ENCODE data around the gene CLCN6.
"Not testable (repeated sequence)": the region's sequence is repeated elsewhere in the genome, so short reads cannot be mapped to it uniquely, and the experiment has no call there.

CLCN6 gene

DNA sequence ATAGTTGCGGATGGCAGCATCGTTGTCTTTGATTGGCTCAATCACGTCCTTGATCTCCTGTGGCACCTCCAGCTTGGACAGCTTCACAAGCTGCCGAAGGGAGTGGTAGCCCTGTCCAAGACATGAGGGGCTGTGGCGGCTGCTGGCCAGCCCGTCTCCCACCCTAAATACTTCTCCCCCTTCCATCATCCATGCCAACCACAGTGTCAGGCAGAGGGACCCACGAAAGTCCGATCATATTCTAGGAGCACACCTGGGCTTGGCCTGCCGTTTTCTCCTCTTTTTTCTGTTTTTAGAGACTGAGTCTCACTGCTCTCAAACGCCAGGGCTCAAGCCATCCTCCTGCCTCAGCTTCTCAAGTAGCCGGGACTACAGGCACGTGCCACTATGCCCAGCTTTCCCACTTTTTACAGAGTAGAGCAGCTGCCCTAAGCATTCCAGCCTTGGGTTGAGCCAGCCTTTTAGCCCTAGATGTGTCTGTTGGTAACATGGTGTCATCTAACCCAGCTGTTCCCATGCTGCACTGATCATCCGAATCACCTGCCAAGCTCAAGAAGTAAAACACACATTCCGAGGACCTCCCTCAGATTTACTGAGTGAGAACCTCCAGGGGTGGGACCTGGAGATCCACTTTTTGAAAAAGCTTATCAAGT, 10.6 kb upstream of the CLCN6 start:
- DNase-seq (ENCODE audit: low spot score), result no peak

DNA sequence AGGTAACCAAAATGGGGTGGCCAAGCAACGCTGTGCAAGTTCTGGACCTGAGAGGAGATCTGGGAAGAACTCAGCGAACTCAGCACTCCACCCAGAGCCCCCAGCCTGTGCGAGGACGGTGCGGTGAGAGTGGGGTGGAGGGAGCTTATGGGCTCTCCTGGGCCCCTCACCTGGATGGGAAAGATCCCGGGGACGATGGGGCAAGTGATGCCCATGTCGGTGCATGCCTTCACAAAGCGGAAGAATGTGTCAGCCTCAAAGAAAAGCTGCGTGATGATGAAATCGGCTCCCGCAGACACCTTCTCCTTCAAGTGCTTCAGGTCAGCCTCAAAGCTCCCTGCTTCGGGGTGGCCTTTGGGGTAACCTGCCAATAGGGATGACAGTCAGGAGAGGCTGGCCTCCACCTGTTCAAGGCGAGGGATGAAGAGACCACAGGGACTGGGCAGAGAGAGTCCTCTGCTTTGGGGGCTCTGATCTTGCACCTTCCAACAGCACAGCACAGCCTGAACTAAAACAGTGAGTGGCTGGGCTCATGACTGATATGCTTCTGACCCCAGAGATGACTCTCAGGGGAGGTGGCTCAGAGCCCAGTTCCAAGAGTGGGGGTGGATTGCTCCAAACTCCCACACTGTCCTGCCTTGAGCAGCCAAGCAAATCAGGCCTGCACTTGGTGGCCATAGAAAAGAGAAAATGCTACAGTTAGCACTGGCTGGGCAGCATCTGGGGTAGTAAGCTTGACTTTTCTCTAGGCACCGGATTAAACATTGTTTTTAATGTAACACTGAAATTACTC, 9.8 kb upstream of the CLCN6 start:
- no peak for DNase-seq (ENCODE audit: low spot score)

DNA sequence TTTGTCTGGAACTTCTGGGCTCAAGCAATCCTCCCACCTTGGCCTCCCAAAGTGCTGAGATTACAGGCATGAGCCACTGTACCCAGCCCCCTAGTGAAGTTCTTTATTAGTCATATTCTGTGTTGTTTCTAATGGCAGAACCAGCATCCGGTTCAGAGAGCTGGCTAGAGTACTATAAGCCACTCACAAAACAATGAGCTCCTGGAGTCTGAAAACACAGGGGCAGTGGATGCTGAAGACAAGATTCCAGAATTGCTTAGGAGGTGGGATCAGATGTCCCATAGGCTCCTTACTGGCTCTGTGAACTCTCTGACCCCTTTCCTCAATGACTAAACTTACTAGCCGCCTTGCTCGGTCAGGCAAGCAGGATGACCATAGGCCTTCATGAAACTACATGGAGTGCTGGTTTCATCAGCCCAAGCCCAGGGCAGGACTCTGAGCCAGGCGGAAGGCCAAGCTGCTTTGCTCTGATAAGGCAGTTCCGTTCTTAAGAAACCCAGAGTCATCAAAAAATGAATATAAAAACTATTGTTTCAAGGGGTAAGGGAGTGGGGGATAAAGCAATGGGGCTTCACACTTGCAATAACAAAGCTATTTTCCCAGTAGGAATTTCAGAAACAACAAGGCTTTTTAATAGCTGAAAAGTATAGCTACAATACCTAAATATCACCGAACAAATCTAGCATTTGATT, 8.3 kb upstream of the CLCN6 start:
- no peak for DNase-seq (ENCODE audit: low spot score)

DNA sequence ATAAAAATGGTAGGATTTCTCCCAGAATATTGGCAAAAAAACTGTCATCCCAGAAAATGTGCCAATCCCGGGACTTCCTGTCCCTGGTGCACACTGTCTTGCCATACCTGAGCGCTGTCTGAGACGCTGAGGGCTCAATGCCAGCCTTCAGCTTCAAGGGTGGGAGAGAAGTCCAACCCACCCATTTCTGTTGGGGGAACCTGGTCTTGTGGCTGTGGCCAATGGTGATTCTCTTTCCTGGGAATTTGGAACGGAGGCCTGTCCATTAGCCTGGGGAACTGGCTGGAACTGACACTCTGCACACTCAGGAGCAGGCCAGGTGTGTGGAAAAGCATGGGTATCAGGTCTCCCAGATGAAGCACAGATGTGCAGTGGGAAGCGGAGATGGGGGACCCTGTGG, 6.9 kb upstream of the CLCN6 start:
- DNase-seq (ENCODE audit: low spot score), result no peak

DNA sequence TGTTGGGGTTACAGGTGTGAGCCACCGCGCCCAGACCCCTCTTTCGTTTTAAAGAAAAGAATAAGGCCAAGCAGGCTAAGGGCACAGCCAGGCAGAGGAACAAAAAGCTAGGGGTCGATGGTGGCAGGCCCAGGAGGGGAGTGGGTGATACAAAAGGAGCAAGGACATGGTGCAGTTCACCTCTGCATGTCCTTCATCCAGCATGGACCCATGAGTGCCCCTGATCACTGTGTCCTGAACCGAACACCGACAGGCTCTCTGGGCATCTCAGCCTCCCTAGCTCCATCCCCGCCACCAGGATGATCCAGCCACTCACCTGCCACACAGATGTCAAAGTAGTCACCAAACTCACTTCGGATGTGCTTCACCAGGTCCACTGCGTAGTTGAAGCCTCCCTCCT, 6.1 kb upstream of the CLCN6 start:
- DNase-seq (ENCODE audit: low spot score), result no peak

DNA sequence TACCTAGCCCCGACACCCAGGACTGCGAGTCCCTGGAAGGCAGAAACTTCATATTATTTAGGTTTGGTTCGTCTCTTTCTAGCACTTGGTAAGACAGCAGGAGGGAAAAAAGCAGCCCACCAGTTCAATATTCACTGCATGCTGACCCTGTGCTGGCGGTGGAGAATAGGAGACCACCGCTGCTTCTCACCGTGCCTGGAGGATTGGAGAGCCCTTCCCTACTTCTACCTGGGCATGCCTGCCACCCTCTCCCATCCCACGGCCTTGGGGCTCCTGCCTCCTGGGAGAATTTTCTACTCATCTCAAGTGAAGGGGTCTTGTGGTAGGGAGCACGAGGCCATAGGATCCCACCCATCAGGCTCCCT, 5.6 kb upstream of the CLCN6 start:
- no peak for DNase-seq (ENCODE audit: low spot score)

DNA sequence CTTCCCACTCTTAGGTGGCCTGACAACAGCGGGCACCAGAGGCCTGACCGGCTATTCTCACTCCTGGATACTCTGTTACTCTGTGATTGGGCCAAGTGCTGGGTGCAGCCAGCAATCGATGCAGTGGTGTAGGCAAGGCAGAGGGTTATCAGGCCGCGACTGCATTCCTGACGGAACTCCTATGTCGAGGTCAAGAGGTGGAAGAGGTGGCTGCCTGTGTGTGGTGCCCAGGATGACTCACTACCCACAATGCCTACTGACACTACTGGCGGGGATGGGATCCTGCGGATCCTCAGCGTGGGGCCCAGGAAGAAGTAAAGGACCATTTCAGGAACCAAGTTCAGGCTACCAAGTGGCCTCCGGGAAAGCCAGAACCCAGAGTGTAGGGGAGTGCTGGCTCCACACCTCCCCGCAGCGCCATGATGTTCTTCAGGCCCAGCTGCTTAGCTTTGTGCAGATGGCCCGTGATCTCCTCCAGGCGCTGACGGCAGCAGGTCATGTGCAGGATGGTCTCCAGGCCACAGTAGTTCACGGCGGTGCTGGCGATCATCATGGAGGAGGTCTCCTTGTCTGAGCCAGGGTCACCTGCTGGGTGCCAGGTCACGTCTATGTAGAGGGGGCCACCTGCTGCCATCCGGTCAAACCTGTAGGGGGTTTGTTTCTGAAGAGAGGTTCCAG, 5.1 kb upstream of the CLCN6 start:
- DNase-seq (ENCODE audit: low spot score), result no peak

DNA sequence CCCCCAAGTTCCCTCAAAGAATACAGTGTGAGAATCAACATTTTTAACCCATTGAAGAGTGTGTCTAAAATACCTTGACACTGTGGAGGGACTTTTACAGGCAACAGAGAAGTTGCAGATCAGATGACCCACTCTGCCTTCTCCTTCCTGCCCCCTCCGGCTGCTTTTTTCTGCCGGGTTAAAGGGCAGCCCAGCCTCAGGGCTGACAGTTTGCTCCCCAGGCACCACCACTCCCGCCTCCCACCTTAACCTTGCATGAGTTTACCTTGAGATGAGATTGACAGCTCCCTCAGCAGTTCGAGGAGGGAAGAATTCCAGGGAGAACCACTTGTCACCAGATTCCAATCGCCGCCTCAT, 3.4 kb upstream of the CLCN6 start:
- DNase-seq (ENCODE audit: low spot score), result no peak

DNA sequence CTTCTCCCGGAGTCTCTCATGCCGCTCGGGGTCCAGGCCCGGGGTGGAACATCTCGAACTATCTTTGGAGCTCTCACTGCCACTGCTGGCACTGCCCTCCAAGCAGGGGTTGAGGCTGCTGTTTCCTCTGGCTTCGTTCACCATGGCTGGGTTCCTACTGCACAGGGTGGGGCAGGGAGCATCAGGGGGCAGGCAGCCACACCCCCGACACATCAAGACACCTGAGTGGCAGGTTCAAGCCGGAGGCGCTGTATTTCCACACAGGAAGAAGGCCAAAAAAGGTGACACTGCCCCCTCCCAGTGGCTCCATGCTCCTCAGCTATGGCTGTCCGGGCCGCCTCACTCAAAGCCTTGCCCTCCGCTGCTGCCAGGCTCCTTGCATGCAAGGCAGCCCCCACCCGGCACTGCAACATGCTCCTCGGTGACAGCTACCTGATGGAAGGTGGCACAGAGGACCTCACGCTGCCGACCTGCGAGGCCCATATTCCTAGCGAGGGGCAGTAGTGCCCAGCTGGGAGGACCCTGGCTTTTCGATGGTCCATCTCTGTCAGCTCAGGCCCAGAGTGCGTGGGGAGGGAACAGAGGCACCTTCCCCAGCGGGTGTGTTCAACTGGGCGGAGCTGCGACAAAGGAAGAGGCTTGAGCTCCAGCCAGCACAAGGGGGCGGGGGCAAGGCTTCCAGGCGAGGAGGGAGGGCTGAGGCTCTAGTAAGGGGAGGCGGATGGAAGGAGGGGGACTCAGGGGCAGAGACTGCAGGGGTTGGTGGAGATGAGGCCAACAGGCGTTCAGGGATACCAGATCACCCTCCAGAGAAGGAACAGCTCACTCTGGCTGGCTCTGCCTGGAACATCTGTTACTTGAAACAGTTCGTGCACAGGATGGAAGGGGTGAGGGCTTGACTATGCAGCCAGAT, 2.8 kb upstream of the CLCN6 start:
- peak; percentile 82 for DNase-seq (ENCODE audit: low spot score)

DNA sequence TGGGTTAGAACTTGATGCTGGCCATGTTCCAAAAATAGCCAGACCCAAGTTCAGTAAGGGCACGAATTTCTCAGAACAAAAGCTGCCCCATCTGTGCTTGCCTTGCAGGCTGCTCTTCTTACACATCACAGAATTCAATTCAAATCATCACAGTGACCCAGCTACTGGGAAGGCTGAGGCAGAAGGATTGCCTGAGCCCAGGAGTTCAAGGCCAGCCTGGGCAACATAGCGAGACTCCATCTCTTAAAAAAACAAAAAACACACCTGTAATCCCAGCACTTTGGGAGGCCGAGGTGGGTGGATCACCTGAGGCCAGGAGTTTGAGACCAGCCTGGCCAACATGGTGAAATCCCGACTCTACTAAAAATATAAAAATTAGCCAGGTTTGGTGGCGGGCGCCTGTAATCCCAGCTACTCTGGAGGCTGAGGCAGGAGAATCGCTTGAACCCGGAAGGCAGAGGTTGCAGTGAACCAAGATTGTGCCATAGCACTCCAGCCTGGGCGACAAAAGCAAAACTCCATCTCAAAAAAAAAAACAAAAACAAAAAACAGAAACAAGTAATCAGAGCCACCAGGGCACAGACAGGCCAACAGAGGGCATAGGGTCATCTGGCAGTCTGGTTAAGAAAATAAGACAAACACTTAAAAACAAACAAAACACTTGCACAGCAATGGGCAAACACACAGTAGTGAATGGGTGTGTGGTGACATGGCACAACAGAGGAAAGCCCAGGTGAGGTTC, 1.9 kb upstream of the CLCN6 start:
- DNase-seq (ENCODE audit: low spot score), result not testable (repeated sequence)

DNA sequence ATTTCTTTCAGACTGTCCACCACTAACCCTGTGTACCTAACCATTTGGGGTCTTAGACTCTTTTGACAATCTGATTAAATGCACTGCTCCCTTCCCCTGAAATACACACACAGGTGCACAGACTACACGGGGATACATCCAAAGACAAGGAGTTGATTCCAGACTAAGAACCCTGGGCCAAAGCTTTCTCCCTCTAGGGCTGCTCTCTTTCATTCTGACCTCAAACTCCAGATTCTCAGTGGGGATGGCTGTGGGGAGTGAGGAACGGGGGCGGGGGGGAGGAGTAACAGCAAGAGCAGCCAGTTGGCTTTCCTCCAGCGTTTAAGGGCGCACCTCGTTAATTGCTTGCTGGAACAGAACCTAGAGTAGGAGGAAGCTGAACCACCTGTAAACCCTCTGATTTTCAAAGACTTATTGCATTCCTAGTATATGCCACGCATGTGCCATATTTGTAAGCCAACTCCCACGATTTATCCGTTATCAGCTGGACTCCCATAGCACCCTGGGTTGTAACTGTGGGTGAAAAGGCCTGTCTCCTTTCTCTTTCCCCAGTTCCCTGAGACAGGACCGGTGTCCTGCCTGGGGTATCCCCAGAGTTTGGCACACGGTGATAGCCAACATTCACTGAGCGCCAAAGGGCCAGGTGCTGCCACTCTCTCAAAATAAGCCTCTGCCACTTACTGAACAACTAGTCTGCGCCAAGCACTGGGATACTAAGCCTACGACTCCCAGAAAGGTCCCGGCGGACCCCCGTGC, 1.1 kb upstream of the CLCN6 start:
- DNase-seq (ENCODE audit: low spot score), result peak; percentile 21

DNA sequence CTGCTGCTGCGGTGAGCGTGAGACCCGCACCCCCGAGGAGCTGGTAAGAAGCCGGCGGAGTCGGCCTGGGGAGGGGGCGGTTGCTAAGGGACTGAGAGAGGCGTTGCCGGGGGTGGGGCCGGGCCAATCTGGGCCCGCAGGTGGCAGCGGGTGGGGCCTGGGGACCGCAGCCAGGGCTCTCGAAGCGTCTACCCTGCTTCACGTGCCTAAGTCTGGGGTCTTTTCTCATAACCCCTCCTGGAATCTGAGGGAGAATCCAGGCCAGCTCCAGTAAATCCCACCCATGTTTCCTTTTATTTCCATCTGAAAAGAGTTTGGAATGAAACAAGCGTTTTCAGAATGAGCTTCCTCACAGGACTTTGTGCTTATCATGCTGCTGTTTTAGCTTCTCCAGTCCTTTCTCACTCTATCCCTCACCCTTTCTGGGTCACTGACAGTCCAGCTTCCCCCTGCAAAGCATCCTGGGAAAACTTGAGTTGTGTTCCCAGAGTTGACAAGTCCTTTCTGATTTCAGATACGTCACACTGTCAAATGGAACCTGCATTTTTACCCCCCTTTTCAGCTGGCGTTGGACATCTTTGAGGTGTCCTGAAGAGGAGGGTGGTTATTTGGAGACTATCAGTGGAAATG, 431 bp downstream of the CLCN6 start:
- peak; percentile 90 for DNase-seq (ENCODE audit: low spot score)

DNA sequence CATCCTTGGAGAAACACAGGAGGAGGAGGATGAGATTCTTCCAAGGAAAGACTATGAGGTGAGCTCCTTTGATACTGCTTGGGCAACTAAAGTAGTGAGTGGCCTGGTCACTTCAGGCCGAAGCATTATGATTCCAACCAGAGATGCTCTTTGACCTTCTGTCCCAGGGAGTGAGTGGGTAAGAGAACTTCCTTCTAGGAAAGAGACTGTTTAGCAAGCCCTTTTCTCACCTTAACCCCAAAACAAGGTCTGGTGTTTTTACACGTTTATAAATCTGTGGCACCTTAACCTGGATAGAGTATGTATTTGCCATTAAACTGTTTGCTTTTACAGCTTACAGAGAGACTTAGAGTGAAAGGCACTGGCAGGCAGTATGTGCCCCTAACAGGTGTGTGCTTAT, 1.1 kb downstream of the CLCN6 start:
- no peak for DNase-seq (ENCODE audit: low spot score)

DNA sequence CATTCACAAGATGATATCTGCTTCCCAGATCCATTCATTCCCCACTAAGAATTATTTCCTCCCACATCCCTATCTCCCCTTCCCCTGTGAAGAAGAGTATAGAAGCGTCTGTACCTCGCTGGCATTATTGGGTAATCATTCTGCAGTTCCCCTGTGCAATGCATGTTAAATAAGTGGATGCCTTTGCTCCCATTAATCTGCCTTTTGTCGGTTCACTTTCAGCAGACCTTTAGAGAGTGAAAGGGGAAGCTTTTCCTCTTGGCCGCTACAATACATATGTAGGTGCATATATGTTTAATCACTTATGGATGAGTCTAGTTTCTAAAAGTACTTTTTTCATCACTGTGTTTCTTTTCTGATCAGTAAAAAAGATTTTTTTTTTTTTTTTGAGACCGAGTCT, 7.0 kb downstream of the CLCN6 start:
- no peak for DNase-seq (ENCODE audit: low spot score)

DNA sequence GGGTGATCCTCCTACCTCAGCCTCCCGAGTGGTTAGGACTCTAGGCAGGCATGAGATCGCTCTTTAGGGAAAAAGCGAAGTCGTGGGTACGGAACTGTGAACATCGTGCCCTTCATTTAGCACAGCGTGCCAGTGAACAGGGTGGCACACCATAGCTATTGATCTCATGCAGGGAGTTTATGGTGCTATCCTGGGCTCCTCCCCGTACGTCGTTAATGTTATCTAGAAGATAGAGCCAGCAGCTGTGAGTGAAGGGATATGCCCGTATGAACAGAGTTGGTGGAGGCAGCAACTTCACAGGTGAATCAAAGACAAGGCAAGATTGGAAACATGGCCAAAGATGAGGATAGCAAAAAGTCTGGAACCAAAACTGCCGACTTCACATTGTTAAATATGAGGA, 11.2 kb downstream of the CLCN6 start:
- no peak for DNase-seq (ENCODE audit: low spot score)

DNA sequence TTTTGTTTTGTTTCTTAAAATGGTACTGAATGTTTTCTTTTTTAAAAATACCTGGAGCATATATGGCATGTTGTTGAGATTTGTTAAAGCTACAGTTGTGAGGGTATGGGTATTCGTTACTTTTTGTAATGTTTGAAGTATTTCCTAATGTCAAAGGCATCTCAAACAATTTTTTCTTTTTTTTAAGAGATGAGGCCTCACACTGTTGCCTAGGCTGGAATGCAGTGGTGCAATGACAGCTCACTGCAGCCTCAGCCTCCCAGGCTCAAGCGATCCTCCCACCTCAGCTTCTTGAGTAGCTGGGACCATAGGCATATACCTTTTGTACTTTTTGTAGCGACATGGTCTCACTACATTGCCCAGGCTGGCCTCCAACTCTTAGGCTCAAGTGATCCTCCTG, 16.1 kb downstream of the CLCN6 start:
- DNase-seq (ENCODE audit: low spot score), result no peak

DNA sequence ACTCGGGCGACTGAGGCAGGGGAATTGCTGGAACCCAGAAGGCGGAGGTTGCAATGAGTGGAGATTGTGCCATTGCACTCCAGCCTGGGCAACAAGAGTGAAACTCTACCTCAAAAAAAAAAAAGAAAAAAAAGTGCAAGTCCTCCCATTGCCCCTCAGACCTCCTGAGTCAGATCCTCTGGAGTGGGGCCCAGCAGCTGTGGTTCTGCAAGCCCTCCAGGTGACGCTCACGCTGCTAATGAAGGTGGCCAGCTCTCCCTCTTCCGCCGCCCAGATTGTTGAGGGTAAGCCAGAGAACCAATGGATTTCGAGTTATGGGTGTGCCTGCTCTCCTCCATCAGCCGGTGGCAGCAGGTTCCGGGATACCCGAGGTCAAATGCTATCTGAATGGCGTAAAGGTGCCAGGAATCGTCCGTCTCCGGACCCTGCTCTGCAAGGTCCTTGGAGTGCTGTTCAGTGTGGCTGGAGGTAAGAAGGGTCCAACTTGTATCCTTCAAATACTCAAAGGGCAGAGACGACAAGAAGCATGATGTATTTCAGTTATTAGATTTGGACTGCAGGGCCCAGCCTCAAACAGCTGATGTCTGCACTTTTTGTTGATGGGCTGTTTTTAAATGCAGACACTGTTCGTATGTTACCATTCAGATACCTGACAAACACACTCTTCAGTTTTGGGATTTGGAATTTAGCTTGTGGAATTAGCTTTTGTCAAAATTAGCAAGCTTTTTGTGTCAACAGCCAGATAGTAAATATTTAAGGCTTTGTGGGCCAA, 17.6 kb downstream of the CLCN6 start:
- no peak for DNase-seq (ENCODE audit: low spot score)

DNA sequence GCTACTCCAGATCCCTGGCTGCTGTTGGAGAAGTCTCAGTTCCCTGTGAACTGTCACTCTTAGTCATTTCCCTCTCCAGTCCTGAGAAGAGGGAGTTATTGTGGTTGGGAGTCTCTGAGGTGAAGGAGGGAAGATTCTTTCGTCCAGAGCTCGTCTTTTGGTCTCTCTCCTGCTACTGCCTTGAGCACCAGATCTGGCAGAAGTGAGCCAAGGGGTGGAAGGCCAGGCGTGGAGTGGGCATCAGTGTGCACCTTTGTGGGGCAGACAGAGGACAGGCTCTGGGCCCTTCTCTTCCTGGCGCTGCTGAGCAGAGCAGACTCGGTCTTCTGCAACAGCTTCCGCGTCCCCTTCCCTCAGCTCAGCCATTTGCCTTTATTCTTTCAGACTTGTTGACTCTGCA, 19.1 kb downstream of the CLCN6 start:
- no peak for DNase-seq (ENCODE audit: low spot score)

DNA sequence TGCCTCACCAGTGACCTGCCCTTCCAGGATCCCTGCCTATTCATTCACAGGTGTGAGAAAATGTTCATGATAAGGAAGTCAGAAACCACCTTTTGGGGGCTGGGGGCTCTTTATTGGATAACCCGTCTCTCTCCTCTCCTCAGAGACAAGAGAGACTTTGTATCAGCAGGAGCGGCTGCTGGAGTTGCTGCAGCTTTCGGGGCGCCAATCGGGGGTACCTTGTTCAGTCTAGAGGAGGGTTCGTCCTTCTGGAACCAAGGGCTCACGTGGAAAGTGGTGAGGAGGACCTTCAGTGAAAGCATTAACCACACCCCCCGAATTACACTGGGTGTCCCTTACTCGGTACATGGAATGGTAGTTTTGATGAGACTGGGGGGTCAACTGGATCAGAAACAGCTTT, 21.0 kb downstream of the CLCN6 start:
- DNase-seq (ENCODE audit: low spot score), result no peak
